GM10248 (cell line): ENCODE data around the gene NPC2.

Experiments used
- CTCF ChIA-PET: fragments of 300-600 bp; sonication (Branson Sonifier 250); formaldehyde crosslinking; extraction: SDS; loops from one replicate; lab custom pipeline; 2021; ENCODE audit warnings: antibody characterized with exemption; lab: Yijun Ruan, JAX
- POLR2A ChIA-PET: fragments of 350-650 bp; sonication (Branson Sonifier 250); formaldehyde crosslinking; extraction: SDS; loops from one replicate; lab custom pipeline; 2020; ENCODE audit warnings: antibody characterized with exemption; lab: Yijun Ruan, JAX
- DNase-seq: peaks from one replicate; pipeline ENCODE4 v3.0.0; 2012; ENCODE audit errors: extremely low spot score
- TF ChIP-seq, protein P1 (sequence below): IDR thresholded peaks from 2 replicates; pipeline ENCODE4 v1.5.1; 2012; ENCODE audit warnings: mild to moderate bottlenecking, low read depth; ENCODE audit errors: extremely low read depth, missing control alignments, control extremely low read depth

NPC2 gene

DNA sequence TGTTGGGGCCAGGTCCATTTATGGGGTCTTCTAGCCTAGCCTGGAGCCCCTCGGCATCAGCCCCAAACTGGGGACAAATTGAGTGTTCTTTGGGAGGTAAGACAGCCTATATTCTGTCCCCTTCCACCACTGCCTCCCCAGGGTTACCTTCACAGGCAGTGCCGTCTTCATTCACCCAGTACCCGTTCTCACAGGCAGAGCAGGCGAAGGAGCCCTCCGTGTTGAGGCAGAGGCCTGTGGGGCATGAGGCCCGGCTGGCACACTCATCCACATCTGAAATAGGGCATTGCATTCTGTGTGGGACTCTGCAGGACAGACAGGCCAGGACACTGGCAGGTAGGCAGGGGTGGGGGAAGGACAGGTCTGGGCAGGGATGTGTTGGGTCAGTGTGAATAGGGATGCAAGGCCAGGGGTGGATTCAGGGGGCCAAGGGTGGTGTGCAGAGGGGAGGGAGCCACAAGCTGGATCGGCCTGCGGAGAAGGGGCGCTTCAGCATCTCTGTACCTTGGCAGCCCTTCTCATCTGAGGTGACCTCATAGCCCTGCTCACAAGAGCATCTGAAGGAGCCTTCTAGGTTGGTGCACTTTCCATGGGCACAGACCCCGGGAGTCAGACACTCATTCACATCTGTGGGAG lies 16.6 kb upstream of the NPC2 start:
- POLR2A ChIA-PET = no interaction called here
- DNase-seq = no peak
- CTCF ChIA-PET = interaction anchor here (1.3 kb wide), 1 partner anchor 11 kb away, joined by 3 read pairs; no protein-coding TSS in a partner anchor
- TF ChIP-seq, protein P1, sequence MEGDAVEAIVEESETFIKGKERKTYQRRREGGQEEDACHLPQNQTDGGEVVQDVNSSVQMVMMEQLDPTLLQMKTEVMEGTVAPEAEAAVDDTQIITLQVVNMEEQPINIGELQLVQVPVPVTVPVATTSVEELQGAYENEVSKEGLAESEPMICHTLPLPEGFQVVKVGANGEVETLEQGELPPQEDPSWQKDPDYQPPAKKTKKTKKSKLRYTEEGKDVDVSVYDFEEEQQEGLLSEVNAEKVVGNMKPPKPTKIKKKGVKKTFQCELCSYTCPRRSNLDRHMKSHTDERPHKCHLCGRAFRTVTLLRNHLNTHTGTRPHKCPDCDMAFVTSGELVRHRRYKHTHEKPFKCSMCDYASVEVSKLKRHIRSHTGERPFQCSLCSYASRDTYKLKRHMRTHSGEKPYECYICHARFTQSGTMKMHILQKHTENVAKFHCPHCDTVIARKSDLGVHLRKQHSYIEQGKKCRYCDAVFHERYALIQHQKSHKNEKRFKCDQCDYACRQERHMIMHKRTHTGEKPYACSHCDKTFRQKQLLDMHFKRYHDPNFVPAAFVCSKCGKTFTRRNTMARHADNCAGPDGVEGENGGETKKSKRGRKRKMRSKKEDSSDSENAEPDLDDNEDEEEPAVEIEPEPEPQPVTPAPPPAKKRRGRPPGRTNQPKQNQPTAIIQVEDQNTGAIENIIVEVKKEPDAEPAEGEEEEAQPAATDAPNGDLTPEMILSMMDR = no peak

DNA sequence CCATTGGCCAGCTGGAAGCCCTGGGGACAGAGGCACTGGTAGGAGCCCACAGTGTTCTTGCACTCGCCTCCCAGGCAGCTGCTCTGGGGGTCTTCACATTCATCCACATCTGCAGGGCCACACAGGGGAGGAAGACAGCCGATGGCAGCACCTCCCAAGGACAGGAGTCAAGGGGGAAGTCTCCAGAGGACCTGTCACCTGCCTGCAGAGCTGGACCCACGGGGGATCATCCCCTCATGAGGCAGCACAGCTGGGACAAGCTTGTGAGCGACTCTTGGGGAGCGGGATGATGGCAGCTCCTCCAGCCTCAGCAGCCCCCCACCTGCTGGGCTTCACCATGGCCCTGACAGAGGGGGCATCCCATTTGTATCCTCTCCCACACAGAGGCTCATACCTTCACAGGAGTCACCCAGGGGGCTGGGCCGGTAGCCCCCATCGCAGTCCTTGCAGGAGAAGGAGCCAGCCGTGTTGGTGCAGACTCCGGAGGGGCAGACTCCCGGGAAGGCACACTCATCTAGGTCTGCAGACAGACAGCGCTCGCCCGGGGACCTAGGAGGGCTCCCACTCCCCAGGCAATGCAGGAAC lies 15.8 kb upstream of the NPC2 start:
- ChIA-PET POLR2A (no interaction called here), CTCF (interaction anchor here (1.0 to 1.6 kb wide), 2 partner anchors 49 to 100 kb away, joined by 3 to 4 read pairs; no protein-coding TSS in a partner anchor)
- DNase-seq = no peak
- TF ChIP-seq, protein P1 = no peak

DNA sequence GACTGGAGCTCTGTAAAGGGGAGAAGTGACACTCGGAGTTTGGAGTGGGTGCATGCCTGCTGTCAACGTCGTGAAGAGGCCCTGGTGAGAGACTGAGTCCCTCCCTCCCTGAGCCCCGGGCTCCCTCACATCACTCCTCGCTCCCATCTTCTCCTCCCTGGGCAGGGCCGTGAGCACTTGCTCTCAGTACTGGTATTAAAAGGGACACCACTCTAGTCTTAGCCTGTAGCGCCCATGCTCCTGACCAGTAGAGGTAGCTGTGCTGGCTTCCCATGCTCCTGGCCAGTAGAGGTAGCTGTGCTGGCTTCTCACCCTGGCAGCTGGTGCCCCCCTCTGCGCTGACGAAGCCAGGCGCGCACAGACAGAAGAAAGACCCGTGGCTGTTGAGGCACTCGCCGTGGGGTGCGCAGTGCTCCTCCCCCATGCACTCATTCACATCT lies 15.2 kb upstream of the NPC2 start:
- POLR2A ChIA-PET = no interaction called here
- no peak for DNase-seq
- TF ChIP-seq, protein P1 = peak; percentile 4
- CTCF ChIA-PET = interaction anchor here (1.0 to 1.6 kb wide), 2 partner anchors 48 to 101 kb away, joined by 3 to 4 read pairs; no protein-coding TSS in a partner anchor

DNA sequence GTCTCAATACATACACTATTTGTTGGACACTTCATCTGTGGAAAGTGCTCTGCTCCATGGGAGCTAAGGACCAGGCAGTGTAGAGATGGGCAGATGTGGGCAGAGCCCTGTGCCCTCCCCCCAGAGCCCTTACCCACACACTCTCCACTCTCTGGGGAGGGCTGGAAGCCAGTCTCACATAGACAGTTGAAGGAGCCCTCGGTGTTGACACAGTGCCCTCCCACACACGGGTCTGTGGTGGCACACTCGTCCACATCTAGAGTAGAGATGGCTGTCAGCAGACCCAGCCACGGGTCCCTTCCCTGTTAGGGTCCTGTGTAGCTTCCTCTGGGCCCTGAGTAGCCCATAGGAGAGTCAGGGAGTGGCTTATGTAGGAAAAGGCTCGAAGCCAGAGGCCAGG lies 14.7 kb upstream of the NPC2 start:
- CTCF ChIA-PET = interaction anchor here (1.0 to 1.6 kb wide), 2 partner anchors 48 to 101 kb away, joined by 3 to 4 read pairs; no protein-coding TSS in a partner anchor
- TF ChIP-seq, protein P1 = no peak
- DNase-seq = no peak
- POLR2A ChIA-PET = no interaction called here

DNA sequence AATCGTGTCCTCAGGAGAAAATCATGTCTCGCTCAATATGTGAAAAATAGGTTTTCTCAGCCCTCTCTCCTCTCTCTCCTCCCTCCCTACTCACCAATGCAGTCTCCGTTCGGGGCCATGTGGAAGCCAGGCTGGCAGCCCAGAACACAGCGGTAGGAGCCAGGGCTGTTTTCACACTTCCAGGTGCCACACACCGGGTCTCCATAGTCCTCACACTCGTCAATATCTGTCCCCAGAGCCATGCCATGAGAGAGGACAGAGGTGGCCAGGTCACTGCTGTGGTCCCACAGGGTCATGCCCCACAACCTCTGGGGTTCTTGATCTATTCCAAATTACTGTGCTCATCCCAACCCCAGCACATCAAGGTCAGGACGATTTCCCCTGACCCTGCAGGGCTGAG lies 14.0 kb upstream of the NPC2 start:
- TF ChIP-seq, protein P1 = no peak
- no peak for DNase-seq
- CTCF ChIA-PET = interaction anchor here (1.6 kb wide), 1 partner anchor 47 kb away, joined by 4 read pairs; no protein-coding TSS in a partner anchor
- POLR2A ChIA-PET = no interaction called here

DNA sequence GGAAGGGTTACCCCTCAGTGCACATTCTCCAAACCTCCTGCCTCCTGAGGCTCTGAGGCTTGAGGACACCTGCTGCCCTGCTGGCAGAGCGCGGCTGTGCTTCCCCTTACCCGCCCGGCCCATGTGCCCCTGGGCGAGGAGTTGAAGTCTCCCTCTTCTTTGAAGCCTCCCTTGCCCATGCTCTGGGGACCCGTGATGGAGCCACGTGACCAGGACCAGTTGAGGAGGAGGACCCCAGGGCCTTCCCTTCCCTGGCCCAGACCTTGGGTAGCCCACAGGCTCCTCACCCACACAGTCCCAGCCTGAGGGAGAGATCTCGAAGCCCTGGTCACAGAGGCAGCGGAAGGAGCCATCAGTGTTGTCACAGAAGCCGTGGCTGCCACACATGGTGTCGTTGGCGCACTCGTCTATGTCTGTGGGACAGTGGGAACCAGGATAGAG lies 13.3 kb upstream of the NPC2 start:
- TF ChIP-seq, protein P1 = no peak
- ChIA-PET CTCF (no interaction called here), POLR2A (no interaction called here)
- no peak for DNase-seq
